Fibroblast of the aortic adventitia (primary cell): ENCODE measurements around the gene SEZ6L. TPM values are rescaled to one million over a fixed set of nuclear protein-coding genes. Genes with fewer than 3 reads are reported as not detected.
"Not testable (repeated sequence)": the region's sequence is repeated elsewhere in the genome, so short reads cannot be mapped to it uniquely, and the experiment has no call there.

Source experiments
- DNase-seq: peaks from one replicate; pipeline ENCODE4 v3.0.0-alpha.2; 2010; ENCODE audit warnings: low read depth
- H3K4me3 ChIP-seq: 2 replicates; pipeline ENCODE4 v1.5.1; 2011; ENCODE audit warnings: low read depth, mild to moderate bottlenecking, control low read depth, low read length, moderate library complexity
- total RNA-seq: library from RNA; depleted of rRNA; stranded (reverse); fragments of >200 nt; gene quantifications from 2 replicates; pipeline ENCODE4 v1.2.3, GENCODE V29; 2012; ENCODE audit warnings: low replicate concordance
- TF ChIP-seq, protein P1 (sequence below): IDR thresholded peaks from 2 replicates; pipeline ENCODE4 v1.5.1; 2011; ENCODE audit warnings: mild to moderate bottlenecking, low read length, control low read depth, inconsistent platforms; ENCODE audit not compliant: insufficient read depth

The SEZ6L gene
- total RNA-seq, 1 donor: under 0.01 TPM

DNA sequence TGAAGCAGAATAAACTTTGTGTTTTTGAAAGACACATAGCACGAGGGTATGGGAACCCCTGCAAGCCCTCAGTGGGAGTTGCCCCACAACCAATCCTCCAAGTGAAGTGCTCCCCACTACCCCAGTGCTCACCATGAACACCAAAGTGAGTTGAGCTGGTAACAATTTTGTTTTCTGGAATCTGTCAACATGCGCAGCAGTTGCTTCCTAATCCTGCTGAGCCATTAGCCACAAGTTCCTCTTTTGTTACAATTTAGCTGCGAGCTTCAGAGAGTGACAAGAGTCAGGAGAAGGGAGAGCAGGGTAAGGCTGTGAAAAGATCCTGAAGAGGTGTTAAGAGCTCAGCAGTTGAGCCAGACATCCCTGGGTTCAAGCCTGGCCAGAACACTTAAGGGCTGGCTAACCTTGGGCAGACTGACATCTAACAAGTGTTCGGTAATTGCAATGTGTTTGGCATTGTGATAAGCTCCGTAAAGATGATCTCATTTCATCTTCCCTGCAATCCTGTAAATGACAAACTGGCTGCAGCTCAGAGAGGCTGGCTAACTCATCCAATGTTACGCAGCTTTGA, 235.7 kb downstream of the SEZ6L start:
- H3K4me3 ChIP-seq: no peak overlapping the region
- DNase-seq: no peak
- TF ChIP-seq, protein P1, sequence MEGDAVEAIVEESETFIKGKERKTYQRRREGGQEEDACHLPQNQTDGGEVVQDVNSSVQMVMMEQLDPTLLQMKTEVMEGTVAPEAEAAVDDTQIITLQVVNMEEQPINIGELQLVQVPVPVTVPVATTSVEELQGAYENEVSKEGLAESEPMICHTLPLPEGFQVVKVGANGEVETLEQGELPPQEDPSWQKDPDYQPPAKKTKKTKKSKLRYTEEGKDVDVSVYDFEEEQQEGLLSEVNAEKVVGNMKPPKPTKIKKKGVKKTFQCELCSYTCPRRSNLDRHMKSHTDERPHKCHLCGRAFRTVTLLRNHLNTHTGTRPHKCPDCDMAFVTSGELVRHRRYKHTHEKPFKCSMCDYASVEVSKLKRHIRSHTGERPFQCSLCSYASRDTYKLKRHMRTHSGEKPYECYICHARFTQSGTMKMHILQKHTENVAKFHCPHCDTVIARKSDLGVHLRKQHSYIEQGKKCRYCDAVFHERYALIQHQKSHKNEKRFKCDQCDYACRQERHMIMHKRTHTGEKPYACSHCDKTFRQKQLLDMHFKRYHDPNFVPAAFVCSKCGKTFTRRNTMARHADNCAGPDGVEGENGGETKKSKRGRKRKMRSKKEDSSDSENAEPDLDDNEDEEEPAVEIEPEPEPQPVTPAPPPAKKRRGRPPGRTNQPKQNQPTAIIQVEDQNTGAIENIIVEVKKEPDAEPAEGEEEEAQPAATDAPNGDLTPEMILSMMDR: no peak

GRCh38 chr22:26406118-26406517, 236.9 kb downstream of the SEZ6L start:
- DNase-seq: peak; percentile 64
- no peak overlapping the region for H3K4me3 ChIP-seq
- TF ChIP-seq, protein P1: no peak

GRCh38 chr22:26408562-26409220, 239.4 kb downstream of the SEZ6L start:
- DNase-seq, H3K4me3 ChIP-seq: not testable (repeated sequence)

DNA sequence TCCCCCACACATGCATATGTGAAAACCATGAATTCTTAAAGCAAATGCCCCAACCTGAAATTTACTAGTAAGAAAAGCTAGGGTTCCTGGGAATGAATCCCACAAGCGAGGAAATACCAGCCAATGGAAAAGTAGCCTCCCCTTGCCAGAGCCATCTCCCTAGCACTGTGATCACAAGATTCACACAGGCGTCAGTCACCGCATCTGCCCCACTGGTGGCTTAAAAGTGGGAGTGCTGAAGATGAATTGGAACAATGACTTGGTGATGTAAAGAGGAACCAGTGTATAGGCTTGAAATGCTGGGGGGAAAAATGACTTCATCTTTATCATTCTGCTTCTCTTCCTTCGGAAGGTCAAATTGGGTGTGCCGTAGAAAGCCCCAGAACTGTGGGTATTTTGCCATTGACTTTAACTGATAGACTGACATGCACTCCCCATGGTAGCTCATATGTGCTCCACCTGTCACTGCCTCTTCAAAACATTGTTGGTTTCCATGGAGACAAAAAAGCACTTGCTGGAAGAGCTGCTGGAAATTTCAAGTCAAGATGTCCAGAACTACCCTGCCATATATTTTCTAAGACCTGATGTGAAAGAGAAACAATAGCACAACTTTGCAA, 240.6 kb downstream of the SEZ6L start:
- TF ChIP-seq, protein P1: no peak
- H3K4me3 ChIP-seq: no peak overlapping the region
- no peak for DNase-seq

- TF ChIP-seq, protein P1: no peak
- DNase-seq: no peak
- H3K4me3 ChIP-seq: no peak overlapping the region
These were observed 241.1 kb downstream of the SEZ6L start for GRCh38 chr22:26410386-26410785.

GRCh38 chr22:26414347-26414746, 245.1 kb downstream of the SEZ6L start:
- TF ChIP-seq, protein P1: no peak
- no peak overlapping the region for H3K4me3 ChIP-seq
- DNase-seq: no peak

- DNase-seq: no peak
- TF ChIP-seq, protein P1: no peak
These were observed 247.0 kb downstream of the SEZ6L start for GRCh38 chr22:26416256-26416655.

More at GRCh38 chr22:26416256-26416655, 247.0 kb downstream of the SEZ6L start:
- no peak overlapping the region for H3K4me3 ChIP-seq
